Stimulated activated naive CD4-positive, alpha-beta T cell (primary cell): Measurements from ENCODE around the gene PARD3.

ENCODE experiments used
- DNase-seq, 6 experiments: peaks; one replicate each; lab custom pipeline; 2025; lab: John Stamatoyannopoulos, UW

The PARD3 gene

GRCh38 chr10:34580214-34580613 is 234.9 kb downstream of the PARD3 start:
- DNase-seq = no peak

- no peak for DNase-seq
Observed at GRCh38 chr10:34578468-34578867, 236.6 kb downstream of the PARD3 start.

GRCh38 chr10:34576797-34577196 is 238.3 kb downstream of the PARD3 start:
- no peak for DNase-seq

- no peak for DNase-seq
Observed at GRCh38 chr10:34575882-34576281, 239.2 kb downstream of the PARD3 start.

GRCh38 chr10:34574353-34574934 is 240.7 kb downstream of the PARD3 start:
- no peak for DNase-seq

- DNase-seq = no peak
Observed at GRCh38 chr10:34570887-34571286, 244.2 kb downstream of the PARD3 start.

GRCh38 chr10:34567659-34568253 is 247.3 kb downstream of the PARD3 start:
- DNase-seq = no peak

DNA sequence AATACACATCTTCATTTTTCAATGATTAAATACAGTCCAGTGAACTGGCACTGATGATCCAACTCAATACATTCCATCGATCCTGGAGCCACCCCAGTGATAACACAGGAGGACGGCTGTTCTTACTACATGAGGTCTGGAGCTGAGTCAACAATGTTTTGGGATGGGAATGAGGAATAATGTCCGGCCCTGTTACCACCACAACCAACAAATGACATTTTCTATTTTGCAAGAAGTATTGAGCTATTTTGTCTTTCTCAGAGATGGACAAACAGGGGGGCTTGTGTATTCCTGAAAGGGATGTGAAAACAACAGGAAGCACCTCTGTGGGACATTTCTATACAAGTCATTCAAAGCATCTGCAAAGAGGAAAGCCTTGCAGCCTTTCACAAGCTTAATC is 249.2 kb downstream of the PARD3 start:
- DNase-seq = no peak

DNA sequence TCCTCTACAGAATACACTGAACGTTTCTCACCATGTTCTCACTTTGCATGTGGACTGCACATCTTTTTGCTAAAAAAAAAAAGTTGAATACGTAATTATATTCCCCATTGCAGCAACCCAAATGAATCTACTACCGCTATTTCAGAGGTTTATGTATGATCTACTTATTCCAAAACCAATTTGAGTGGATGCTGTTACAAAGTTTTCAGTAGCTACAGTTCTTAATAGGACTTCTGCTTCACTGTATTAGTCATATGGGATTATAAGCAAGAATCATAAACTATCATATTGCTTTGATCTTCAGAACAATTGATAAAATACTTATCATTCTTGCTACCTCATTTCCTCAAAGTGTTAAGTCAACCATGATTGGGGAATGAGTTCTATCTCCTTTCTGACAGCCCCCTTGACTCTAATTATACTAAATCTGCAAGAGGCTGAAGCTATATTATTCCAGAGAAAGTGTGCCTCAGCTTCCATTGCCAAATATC is 257.0 kb downstream of the PARD3 start:
- DNase-seq = no peak

DNA sequence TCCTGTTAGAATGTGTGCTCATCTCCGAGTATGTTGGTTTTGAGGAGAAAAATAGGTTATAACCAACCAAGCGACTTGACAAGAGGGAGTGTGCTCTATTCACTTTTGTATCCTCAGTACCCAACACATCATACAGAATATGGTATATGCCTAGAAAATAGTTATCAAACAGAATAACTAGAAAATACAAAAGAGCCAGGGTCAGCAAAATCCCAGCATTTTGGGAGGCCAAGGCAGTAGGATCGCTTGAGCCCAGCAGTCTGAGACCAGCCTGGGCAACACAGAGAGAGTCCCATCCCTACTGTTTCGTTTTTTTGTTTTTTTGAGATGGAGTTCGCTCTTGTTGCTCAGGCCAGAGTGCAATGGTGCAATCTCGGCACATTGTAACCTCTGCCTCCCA is 257.9 kb downstream of the PARD3 start:
- no peak for DNase-seq

GRCh38 chr10:34555653-34556052 is 259.4 kb downstream of the PARD3 start:
- no peak for DNase-seq

DNA sequence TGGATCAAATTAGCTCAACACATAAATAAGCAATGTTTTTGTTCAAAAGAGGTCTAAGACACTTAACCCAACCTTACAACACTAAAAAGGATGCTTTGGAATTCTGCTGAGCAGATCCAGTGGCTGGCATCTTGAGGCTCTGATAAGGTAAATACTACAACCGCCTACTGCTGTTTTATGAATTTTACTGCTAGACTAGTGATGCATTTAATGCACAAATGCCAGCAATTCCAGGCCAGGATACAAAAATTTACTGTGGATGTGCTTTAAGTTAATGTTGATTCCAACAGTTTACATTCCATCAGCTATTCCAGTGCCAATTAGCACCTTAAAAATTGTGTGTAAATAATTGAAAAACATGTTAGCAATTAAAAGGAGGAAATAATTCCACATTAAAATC is 261.3 kb downstream of the PARD3 start:
- DNase-seq = no peak

DNA sequence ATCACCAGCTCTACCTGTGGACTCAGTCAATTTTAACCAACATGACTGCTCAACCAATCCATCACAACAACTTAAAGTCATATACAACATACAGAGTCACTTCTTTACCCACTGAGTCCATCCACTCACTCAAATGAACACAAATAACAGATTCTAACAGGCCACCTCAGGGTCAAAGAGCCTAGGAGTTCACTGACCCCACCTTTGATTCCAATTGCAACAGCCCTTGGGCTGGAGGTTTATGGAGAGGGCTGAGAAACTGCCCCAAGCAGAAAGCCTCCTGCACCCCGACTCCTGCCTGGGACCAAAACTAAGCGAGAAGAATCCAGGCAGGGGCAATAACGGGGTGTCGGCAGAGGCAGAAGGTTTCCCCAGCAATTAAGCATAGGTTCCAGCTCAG is 263.8 kb downstream of the PARD3 start:
- no peak for DNase-seq

- no peak for DNase-seq
Observed at GRCh38 chr10:34549953-34550352, 265.1 kb downstream of the PARD3 start.

DNA sequence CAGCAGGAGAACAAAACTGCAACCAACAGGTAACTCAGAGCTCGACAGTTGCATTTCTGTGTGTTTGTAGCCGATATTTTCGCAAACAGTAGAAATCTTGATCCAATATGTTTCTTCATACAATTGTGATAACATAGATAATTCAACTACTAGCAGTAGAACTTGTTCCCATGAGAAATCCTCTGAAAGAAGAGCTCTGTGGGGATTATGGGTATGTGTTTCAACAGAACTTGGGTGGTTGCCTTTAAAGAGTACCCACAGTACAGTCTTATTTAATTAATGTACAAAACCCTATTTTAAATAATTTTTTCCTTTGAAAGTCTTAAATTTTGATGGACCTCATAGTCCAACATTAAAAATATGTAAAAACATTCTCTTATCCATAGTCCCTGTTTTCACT is 266.1 kb downstream of the PARD3 start:
- DNase-seq = no peak

DNA sequence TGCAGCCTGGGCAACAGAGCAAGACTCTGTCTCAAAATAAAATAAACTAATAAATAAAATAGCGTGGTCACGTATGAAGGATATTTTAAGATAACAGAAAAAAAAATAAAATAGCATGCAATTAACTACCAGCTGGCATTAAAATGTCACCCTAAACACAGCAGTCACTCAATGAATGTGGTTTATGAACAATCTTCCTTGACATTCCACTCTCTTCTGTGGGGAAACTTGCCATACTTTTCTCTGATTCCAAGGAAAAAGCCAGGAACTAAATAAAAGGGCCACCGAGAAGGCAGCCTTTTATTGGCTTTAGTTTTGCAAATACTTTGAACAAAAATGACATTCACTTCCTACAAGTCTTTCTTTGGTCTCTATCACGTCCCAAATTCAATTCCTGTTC is 266.6 kb downstream of the PARD3 start:
- no peak for DNase-seq

DNA sequence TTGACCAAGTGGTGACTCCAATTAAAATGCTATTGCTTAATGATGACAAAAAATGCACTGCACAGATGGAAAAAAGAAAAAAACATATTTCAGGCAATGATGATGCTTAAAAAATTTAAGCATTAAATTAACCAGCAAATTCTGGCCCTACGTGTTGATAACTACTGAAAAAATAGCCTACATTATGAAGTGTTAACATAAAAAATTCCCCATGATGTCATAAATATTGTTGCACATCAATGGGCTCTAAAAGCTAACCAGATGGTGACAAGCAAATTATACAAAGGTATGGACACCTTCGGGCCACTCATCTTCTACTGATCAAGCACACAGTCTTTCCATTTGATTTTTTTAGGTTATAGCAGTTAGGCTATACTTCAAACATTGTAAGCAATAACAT is 267.4 kb downstream of the PARD3 start:
- DNase-seq = no peak

- DNase-seq = no peak
Observed at GRCh38 chr10:34547291-34547690, 267.8 kb downstream of the PARD3 start.

- no peak for DNase-seq
Observed at GRCh38 chr10:34544400-34544799, 270.7 kb downstream of the PARD3 start.

- no peak for DNase-seq
Observed at GRCh38 chr10:34543716-34544115, 271.4 kb downstream of the PARD3 start.

GRCh38 chr10:34540492-34540891 is 274.6 kb downstream of the PARD3 start:
- no peak for DNase-seq

GRCh38 chr10:34539533-34540315 is 275.4 kb downstream of the PARD3 start:
- no peak for DNase-seq

DNA sequence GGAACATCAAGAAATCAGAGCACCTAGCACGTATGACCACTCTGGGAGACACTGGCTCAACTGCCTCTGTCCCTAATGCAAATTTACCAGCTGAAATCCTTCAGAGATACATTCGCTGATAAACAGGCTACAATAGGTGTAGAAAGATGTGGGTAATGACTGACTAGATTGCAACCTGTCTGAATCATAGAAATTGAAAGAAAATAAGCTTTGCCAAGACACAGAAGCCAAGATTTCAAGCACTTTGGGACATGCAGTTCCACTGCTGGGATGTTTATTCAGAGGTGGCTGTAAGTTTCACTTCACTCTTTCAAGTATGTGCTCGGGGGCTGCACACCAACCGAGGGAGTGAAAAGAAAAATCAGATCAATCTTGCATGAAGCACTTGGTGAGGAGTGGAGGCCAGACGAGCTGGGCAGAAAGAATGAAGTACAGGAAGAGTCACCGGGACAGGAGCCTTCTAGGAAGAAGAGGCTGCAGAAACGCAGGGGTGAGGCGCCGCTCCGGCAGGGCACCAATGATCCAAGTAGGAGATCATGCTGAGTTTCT is 276.7 kb downstream of the PARD3 start:
- DNase-seq = no peak
